Metanephros (tissue), 2 donors: ENCODE data around the gene REX1BD. TPM values are rescaled to one million over a fixed set of nuclear protein-coding genes. Genes with fewer than 3 reads are reported as not detected.

Source experiments
- small RNA-seq: library from RNA; depleted of rRNA; stranded (forward); fragments of <200 nt; gene quantifications from one replicate; pipeline ENCODE3, GENCODE V24; 2014; ENCODE audit warnings: low replicate concordance
- total RNA-seq: library from RNA; depleted of rRNA; stranded (reverse); fragments of >200 nt; gene quantifications from one replicate; pipeline ENCODE4 v1.2.3, GENCODE V29; 2014

REX1BD gene
- total RNA-seq: 60.1 TPM

DNA sequence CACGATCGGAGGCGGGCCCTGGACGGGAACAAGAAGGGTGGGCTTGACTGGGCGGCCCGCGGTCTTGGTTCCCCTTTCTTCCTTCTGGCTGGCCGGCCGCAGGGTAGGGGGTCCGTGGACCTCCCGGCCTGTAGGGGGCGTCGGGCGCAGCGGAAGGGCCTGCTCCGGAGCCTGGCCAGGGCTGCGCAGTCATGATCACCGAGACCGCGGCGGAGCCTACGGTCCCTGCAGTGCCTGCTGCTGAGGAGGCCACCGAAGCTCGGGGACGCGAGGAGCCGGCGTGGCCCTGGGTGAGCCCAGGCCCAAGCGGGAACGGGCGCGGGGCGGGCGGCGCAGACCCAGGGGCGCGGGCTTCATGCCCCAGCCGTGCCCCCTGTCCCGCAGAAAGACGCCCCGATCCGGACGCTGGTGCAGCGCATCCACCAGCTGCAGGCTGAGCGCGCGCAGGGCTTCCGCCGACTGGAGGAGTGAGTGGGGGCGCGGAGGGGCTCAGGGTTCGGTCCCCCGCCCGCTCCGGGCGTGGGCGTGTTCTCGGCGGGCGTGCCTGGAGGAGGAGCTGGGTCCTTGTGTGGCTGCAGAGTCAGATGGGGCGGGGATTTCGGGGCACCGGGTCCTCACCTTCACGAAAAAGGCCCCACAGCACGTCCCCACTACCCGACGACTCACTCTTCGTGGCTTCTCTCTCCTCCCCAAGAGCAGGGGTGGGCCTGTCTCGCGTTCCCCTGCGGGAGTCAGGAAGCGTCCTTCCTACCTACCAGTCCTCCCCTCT, at the start of gene REX1BD:
TSS of gene REX1BD (plus strand) at position 188 of the 769 bp plus-strand sequence. CDS start at position 192, 4 bp downstream.

DNA sequence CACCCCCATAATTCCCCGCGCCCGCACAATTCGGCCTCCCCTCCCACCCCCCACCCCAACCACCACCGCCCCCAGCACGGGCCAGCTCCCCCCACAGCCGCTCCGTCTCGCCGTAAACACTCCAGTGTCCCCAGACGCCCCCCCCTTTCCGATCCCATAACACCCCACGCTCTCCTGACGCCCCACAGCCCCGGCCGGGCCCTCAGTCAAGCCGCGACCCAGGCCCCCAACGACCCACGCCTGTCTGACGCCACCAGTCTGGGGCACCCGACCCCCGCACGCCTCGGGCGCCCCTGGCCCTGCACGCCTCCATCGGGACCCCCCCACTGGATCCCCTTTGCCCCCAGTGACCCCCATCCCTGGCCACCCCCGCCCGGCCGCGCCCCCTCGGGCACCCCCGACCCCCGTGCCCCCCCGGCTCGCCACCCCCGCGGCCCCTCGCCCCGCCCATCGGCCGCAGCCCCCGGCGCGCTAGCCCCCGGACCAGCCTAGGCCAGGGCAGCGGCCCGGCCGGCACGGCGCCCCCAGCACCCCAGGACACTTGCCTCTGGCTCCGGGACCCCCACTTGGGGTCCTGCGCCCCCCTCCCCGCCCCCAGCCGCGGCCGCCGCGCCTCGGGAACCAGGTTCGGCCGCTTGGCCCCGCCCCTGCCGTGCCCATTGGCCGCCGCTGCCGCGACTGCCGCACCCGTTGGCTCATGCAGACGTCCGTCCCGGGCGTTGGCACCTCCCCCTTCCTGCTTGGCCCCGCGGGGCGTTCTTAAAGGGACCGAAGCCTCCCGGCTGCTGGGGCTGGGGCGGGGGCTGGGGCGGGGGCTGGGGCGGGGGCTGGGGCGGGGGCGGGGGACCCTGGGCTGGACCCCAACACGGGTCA, 45.4 kb upstream of the REX1BD start, which contains the start of gene FKBP8:
TSS of gene FKBP8 (minus strand) at position 633 of the 873 bp plus-strand sequence. CDS start 1,603 bp downstream, outside the sequence.

DNA sequence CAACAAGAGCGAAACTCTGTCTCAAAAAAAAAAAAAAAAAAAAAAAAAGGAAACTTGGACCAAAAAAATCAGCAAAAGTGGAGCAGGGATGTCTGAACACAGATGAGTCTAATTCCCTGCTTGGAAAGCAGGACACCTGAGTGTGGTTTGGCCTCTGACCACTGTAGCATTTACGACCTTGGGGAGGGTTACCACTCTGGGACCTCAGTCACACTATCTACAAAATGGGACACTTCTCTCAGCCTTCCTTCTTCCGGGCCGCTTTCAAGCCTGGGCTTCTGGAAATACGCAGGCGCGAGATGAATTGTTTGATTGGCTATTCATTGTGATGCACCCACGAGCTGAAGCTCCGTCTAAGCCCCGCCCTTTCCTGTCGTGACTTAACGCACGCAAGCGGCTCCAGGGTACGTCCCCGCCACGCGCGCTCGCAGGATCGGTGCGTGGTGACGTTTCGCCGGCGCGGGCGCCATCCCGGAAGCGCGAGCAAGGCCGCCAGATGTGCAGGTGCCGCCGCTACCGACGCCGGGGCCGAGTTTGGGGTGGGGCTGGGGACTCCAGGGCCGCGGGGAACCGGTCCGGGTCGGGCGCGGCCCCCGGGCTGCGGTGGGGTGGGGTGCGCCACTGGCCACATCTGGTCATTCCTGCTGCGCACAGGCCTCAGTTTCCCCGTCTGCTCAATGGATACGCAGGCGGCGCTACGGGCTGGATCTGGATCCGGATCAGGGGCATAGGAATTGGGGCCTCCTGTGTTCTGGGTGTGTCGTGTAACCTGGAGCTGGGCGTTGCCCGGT, 31.0 kb upstream of the REX1BD start, which contains the start of gene KXD1:
TSS of gene KXD1 (plus strand) at position 460 of the 791 bp plus-strand sequence. CDS start 4,187 bp downstream, outside the sequence.

DNA sequence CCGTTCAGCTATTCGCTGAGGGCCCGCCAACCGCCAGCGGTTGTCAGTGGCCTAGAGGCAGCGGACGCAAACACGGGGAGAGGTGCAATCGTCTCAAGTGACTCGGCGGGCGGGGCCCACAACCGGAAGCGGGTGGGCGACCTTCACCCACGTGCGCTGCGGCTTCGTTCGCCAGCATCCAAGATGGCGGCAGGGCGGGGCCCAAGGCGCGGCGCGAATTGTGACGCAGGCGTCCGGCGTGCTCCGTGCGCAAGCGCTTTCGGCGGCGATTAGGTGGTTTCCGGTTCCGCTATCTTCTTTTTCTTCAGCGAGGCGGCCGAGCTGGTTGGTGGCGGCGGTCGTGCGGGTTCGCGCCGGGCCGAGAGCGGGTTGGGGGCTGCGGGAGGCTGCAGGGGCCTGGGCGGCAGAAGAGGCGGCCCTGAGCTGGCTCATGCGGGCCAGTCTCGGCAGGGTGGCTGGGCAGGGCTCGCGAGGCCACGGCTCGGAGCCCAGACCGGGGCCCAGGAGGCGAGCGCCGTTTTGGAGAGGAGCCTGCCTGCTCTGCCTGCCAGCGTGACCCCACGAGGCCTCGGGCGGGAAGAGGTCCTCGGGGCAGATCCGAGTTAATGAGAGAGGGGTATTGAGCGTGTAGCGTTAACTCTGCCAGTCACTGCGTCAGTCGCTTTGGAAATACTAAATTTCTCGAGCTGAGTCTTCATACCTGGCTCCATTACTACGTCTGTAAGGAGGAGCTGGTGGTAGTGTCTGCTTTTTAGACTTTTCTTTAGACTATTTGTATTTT, 16.8 kb upstream of the REX1BD start, which contains the start of gene UBA52:
TSS of gene UBA52 (plus strand) at position 294 of the 781 bp plus-strand sequence. CDS start 1,444 bp downstream, outside the sequence.

DNA sequence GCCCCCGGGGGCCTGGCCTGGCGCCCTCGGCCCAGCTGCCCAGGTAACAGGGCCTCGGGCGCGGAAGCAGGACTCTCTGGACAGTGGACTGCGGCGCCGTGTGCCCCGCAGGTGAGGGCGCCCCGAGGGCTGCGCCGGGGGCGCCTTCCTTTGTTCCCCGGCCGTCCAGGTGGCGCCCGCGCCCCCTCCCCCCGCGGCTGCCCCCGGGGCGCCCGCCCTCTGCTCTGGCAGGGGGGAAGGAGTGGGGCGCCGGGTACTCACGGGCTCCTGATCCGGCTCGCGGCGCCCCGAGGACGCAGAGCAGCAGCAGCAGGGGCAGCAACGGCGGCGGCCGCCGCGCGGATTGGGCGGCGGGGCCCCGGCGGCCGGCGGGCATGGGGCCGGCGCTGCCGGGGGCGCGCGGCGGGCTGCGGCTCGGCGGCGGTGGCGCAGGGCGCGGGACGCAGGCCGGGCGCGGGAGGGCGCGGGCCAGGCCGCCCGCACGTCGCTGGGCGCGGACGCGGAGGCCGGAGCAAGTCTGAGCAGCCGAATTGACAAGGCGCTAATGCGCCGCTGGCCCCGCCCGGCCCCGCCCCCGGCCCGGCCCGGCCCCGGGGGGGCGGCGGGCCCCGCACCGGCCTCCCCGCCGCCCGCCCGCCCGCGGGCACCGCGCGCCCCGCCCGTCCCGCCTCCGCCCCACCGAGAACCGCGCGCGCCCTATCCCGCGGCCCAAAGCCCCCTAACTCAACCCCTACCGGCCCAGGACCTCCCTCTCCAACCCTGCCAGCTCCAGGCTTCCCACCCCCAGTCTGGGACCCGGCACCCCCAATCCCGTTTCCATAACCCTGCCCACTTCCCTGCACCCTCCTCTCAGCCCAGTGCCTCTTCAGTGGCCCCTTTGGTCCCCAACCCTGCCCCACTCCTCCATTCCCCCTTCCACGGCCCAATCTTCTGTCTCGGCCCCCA, 18.0 kb downstream of the REX1BD start, which contains the start of gene CRLF1:
TSS of gene CRLF1 (minus strand) at position 519 of the 945 bp plus-strand sequence. CDS start at position 376, 143 bp downstream.

DNA sequence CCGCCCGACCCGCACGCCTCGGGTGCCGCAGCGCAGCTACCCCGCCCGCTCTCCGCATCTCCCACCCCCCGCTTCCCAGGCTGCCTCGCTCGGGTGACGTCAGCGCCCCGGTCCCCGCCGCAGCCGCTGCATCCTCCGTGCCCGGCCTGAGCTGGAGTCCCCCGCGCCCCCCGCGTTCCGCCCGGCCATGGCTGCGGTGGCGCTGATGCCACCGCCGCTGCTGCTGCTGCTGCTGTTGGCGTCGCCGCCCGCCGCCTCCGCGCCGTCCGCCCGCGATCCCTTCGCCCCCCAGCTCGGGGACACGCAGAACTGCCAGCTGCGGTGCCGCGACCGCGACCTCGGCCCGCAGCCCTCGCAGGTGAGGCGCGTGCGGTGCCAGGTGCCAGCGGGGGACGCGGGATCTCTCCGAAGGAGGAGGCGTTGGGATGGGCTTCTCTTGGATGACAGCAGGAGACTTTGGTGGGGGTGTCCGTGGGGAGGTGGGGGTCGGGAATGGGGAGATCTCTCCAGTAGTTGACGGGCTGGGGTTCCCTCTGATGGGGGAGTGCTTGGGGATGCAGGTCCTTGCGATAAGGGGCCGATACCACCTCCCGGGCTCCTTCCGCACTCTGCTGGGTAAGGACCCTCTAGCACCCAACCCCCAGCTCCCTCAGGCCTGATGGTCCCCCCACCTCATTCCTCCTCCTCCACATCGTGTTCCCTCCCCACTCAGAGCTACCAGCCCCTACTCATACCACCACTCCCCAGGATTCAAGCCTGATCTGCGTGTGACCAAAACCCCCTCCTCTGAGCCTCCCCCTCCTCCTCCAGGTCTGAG, 24.4 kb downstream of the REX1BD start, which contains the start of gene TMEM59L:
TSS of gene TMEM59L (plus strand) at position 99 of the 817 bp plus-strand sequence. CDS start at position 188, 89 bp downstream.

DNA sequence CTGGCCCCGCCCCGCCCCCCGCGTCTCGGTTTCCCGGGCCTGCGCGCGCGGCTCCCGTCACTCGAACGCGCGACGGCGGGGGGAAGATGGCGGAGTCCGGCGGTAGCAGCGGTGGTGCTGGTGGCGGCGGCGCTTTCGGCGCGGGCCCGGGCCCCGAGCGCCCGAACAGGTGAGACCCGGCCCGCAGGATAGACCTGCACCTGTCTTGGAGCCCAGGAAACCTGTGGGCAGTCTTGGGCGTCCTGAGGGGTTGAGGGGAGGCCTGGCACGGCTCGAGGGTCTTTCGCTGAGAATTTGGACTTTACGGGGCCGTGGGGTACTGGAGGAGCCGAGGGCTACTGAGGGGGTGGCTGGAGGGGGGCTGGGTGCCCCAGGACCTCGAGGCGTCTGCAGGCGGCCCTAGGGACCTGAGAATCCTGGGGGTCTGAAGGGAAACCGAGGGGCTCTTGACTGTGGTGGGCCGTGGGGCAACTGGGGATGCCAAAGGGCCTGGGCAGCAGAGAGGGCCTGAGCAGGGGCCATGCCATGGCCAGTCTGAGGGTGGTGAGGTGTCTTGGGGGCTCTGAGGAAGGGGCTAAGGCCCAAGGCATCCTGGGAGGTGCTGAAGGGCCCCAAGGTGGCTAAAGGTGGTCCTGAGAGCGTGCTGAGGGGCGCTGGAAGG, 48.5 kb downstream of the REX1BD start, which contains the start of gene KLHL26:
TSS of gene KLHL26 (plus strand) at position 60 of the 661 bp plus-strand sequence. CDS start at position 87, 27 bp downstream.

Small RNA genes lying within 50 kb of the gene (small RNA-seq; reads per million reads assigned to genes)
- not detected for gene RN7SL155P

Other genes with a start within 250 kb of the REX1BD start
- gene PGPEP1, start 248.2 kb upstream of the REX1BD start, total RNA-seq: 31.9 TPM
- 139 TPM for gene GDF15, start 202.6 kb upstream of the REX1BD start, total RNA-seq
- gene LRRC25, start 191.2 kb upstream of the REX1BD start, total RNA-seq: 5.4 TPM
- 77.5 TPM for gene SSBP4, start 169.4 kb upstream of the REX1BD start, total RNA-seq
- gene ISYNA1, start 150.7 kb upstream of the REX1BD start, total RNA-seq: 126 TPM
- gene ELL, start 66.7 kb upstream of the REX1BD start, total RNA-seq: 19.2 TPM
- gene FKBP8, start 45.2 kb upstream of the REX1BD start, total RNA-seq: 162 TPM
- 50.3 TPM for gene KXD1, start 30.9 kb upstream of the REX1BD start, total RNA-seq
- 1,386 TPM for gene UBA52, start 16.9 kb upstream of the REX1BD start, total RNA-seq
- 1.2 TPM for gene CRLF1, start 18.0 kb downstream of the REX1BD start, total RNA-seq
- 5.4 TPM for gene TMEM59L, start 24.1 kb downstream of the REX1BD start, total RNA-seq
- 12.3 TPM for gene KLHL26, start 48.2 kb downstream of the REX1BD start, total RNA-seq
- 10.2 TPM for gene CRTC1, start 94.9 kb downstream of the REX1BD start, total RNA-seq
- 0.82 TPM for gene COMP, start 202.5 kb downstream of the REX1BD start, total RNA-seq
- 83.0 TPM for gene UPF1, start 243.2 kb downstream of the REX1BD start, total RNA-seq